ENCODE data around the gene B3GAT1. TPM values are rescaled to one million over a fixed set of nuclear protein-coding genes. Genes with fewer than 3 reads are reported as not detected.

B3GAT1 gene
- total RNA-seq, 1 experiment from 2014 or later, result 34.3 TPM

DNA sequence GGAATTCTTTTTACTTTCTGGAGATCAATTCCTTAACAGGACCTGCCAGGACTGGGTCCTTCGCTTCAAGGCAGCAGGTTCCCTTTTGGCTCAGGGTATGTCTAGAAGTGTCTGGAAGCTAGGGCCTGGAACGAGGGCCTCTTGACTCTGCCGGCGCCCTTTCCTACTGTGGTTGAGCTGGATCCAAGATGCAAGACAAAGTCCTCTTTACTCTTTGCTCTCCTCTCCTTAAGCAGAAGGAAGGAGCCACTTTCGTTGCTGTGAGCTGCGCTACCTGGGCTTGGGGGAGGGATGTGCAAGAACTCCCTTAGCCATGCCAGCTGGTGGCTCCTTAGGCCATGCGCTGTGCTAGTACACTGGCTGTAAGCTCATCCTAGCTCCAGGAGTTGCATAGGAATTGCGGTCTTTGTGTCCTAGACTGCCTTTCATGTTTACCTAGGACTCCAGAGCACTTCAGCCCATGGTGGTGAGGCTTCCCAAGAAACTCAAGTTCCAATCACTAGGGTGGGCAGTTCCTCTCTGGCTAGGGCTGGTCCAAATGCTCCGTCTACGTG is 62.2 kb downstream of the B3GAT1 start:
- no peak overlapping the region for H3K23ac ChIP-seq (ENCODE audit: insufficient read length, low read depth, low read length)
- H3K27ac ChIP-seq (ENCODE audit: insufficient read length, low read depth, low read length), result no peak overlapping the region
- no peak overlapping the region for H4K8ac ChIP-seq (replicated peaks; ENCODE audit: insufficient read length, low read depth, low read length)
- H3K18ac ChIP-seq (ENCODE audit: insufficient read length, low read depth, low read length), result no peak overlapping the region
- no peak overlapping the region for H2BK15ac ChIP-seq (ENCODE audit: low read depth, low read length)
- no peak overlapping the region for H2BK12ac ChIP-seq (ENCODE audit: insufficient read length, low read depth, low read length)
- no peak overlapping the region for H3K27ac Mint-ChIP-seq
- H2AK5ac ChIP-seq (ENCODE audit: insufficient read length, low read length), result no peak overlapping the region
- H3K27me3 Mint-ChIP-seq (ENCODE audit: low read depth), result peaks cover 7% of the 10 kb centered on the region; the same call in 1 of the 2 replicates
- H4K20me1 ChIP-seq (ENCODE audit: control insufficient read depth, insufficient read depth, insufficient read length), result no peaks in the 10 kb centered on the region
- no peak overlapping the region for H4K91ac ChIP-seq (ENCODE audit: insufficient read length, low read depth, low read length)
- no peak overlapping the region for H3K9ac ChIP-seq (ENCODE audit: extremely low read depth, insufficient read length, low read length)
- no peaks in the 10 kb centered on the region for H3K79me2 ChIP-seq (ENCODE audit: insufficient read depth, low read length)
- no peak overlapping the region for H4K5ac ChIP-seq (ENCODE audit: insufficient read length, low read depth, low read length)
- no peak overlapping the region for H2BK5ac ChIP-seq (ENCODE audit: insufficient read length, low read length)
- no peak overlapping the region for H3K4ac ChIP-seq (ENCODE audit: low read depth, low read length)
- no peak overlapping the region for H2BK120ac ChIP-seq (ENCODE audit: low read depth, low read length, poor library complexity, severe bottlenecking)
- H3K36me3 Mint-ChIP-seq (ENCODE audit: insufficient read depth in 1 of 3, low read depth in 3 of 3), result no peaks in the 10 kb centered on the region; a peak in 1 of 7 replicates
- no peak overlapping the region for H3K4me2 ChIP-seq (ENCODE audit: insufficient read depth, insufficient read length, low read length)
- H3K9me3 ChIP-seq (ENCODE audit: control insufficient read depth, low read depth, low read length), result no peaks in the 10 kb centered on the region
- H3K14ac ChIP-seq (ENCODE audit: insufficient read depth, low read length), result no peak overlapping the region
- H3K56ac ChIP-seq (ENCODE audit: insufficient read length, low read depth, low read length), result no peak overlapping the region
- H3K9me3 Mint-ChIP-seq, result peaks cover 5 to 6% of the 10 kb centered on the region in 2 experiments; a peak in 3 of 5 replicates
- no peak overlapping the region for H3T11ph ChIP-seq (ENCODE audit: low read length)
- no CpG with 5 or more reads among the region's 10 CpGs for WGBS (ENCODE audit: extremely low coverage, insufficient read length, low lambda C conversion rate)
- no peaks in the 10 kb centered on the region for H3K79me1 ChIP-seq (ENCODE audit: insufficient read depth, low read depth, low read length, poor library complexity, severe bottlenecking)
- TF ChIP-seq, protein P1, sequence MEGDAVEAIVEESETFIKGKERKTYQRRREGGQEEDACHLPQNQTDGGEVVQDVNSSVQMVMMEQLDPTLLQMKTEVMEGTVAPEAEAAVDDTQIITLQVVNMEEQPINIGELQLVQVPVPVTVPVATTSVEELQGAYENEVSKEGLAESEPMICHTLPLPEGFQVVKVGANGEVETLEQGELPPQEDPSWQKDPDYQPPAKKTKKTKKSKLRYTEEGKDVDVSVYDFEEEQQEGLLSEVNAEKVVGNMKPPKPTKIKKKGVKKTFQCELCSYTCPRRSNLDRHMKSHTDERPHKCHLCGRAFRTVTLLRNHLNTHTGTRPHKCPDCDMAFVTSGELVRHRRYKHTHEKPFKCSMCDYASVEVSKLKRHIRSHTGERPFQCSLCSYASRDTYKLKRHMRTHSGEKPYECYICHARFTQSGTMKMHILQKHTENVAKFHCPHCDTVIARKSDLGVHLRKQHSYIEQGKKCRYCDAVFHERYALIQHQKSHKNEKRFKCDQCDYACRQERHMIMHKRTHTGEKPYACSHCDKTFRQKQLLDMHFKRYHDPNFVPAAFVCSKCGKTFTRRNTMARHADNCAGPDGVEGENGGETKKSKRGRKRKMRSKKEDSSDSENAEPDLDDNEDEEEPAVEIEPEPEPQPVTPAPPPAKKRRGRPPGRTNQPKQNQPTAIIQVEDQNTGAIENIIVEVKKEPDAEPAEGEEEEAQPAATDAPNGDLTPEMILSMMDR (conservative IDR thresholded peaks at IDR 0.05), result no peak
- H3K23me2 ChIP-seq (ENCODE audit: insufficient read length, low read depth, low read length, poor library complexity, severe bottlenecking), result no peaks in the 10 kb centered on the region
- no peak overlapping the region for H2BK20ac ChIP-seq (ENCODE audit: low read depth, low read length, poor library complexity, severe bottlenecking)
- H3K4me3 Mint-ChIP-seq, result no peak overlapping the region
- peaks cover 7% of the 10 kb centered on the region; the same call in 1 of the 2 replicates for H3K4me1 ChIP-seq (ENCODE audit: insufficient read depth, low read length)
- no peaks in the 10 kb centered on the region for H3K27me3 ChIP-seq (ENCODE audit: insufficient read depth, low read length)
- peak; percentile 30 for DNase-seq
- no peak overlapping the region for H2AFZ ChIP-seq (ENCODE audit: low read length)
- peaks cover 11 to 12% of the 10 kb centered on the region in 2 experiments for H3K4me1 Mint-ChIP-seq
